Upper lobe of right lung (tissue), 1 donor: ENCODE results near the gene PLAC1. TPM values are rescaled to one million over a fixed set of nuclear protein-coding genes. Genes with fewer than 3 reads are reported as not detected.

Source experiments
- ATAC-seq: fragments of 200-7000 bp; cut with Tn5 transposase; one replicate; pipeline ENCODE4 v1.9.1; 2020; ENCODE audit warnings: mild to moderate bottlenecking, moderate library complexity
- DNase-seq: peaks from one replicate; pipeline ENCODE4 v3.0.0-alpha.2; 2020
- H3K27ac ChIP-seq: fragments of 200-600 bp; one replicate; pipeline ENCODE4 v1.8.0; 2022
- H3K27me3 ChIP-seq: fragments of 200-600 bp; one replicate; pipeline ENCODE4 v1.8.0; 2022; ENCODE audit warnings: mild to moderate bottlenecking
- H3K36me3 ChIP-seq: fragments of 200-600 bp; one replicate; pipeline ENCODE4 v1.8.0; 2022
- H3K4me1 ChIP-seq: fragments of 200-600 bp; one replicate; pipeline ENCODE4 v1.8.0; 2022
- H3K4me3 ChIP-seq: fragments of 200-600 bp; one replicate; pipeline ENCODE4 v1.8.0; 2022; ENCODE audit warnings: mild to moderate bottlenecking
- H3K9me3 ChIP-seq: fragments of 200-600 bp; one replicate; pipeline ENCODE4 v1.8.0; 2022
- intact Hi-C: fragments of 100-400 bp; cut with DNase I; formaldehyde crosslinking; loops from one replicate; pipeline ENCODE4 v1.11.0; 2022
- total RNA-seq: library from RNA; stranded (reverse); fragmentation: NEBNext Ultra II Directional; extraction: Animal tissue kit (Norgen Biotek cat#: 25700); gene quantifications from one replicate; pipeline ENCODE4 v1.2.1, GENCODE V29; 2021
- TF ChIP-seq, protein P1 (sequence below): fragments of 200-600 bp; IDR thresholded peaks from one replicate; pipeline ENCODE4 v1.8.0; 2022; ENCODE audit warnings: antibody characterized with exemption
- donor health status: DM: no; HTN: yes; CAD: no; lungs with severe emphysema.

Gene PLAC1
- total RNA-seq, 1 donor from 2014 or later: not detected

- H3K4me3 ChIP-seq: no peak overlapping the region
- TF ChIP-seq, protein P1, sequence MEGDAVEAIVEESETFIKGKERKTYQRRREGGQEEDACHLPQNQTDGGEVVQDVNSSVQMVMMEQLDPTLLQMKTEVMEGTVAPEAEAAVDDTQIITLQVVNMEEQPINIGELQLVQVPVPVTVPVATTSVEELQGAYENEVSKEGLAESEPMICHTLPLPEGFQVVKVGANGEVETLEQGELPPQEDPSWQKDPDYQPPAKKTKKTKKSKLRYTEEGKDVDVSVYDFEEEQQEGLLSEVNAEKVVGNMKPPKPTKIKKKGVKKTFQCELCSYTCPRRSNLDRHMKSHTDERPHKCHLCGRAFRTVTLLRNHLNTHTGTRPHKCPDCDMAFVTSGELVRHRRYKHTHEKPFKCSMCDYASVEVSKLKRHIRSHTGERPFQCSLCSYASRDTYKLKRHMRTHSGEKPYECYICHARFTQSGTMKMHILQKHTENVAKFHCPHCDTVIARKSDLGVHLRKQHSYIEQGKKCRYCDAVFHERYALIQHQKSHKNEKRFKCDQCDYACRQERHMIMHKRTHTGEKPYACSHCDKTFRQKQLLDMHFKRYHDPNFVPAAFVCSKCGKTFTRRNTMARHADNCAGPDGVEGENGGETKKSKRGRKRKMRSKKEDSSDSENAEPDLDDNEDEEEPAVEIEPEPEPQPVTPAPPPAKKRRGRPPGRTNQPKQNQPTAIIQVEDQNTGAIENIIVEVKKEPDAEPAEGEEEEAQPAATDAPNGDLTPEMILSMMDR: no peak
- H3K4me1 ChIP-seq: no peaks in the 10 kb centered on the region
- no peaks in the 10 kb centered on the region for H3K27me3 ChIP-seq
- ATAC-seq (no peak), DNase-seq (no peak)
- H3K27ac ChIP-seq: no peak overlapping the region
- intact Hi-C loops: no loop called here
- no peaks in the 10 kb centered on the region for H3K36me3 ChIP-seq
- H3K9me3 ChIP-seq: no peaks in the 10 kb centered on the region
These were observed 19.1 kb upstream of the PLAC1 start for GRCh38 chrX:134677332-134677731.

GRCh38 chrX:134676436-134676835 is 18.2 kb upstream of the PLAC1 start:
- no peaks in the 10 kb centered on the region for H3K4me1 ChIP-seq
- intact Hi-C loops: no loop called here
- TF ChIP-seq, protein P1: no peak
- no peaks in the 10 kb centered on the region for H3K27me3 ChIP-seq
- no peak overlapping the region for H3K27ac ChIP-seq
- no peaks in the 10 kb centered on the region for H3K36me3 ChIP-seq
- no peaks in the 10 kb centered on the region for H3K9me3 ChIP-seq
- no peak overlapping the region for H3K4me3 ChIP-seq
- ATAC-seq (no peak), DNase-seq (no peak)

- H3K36me3 ChIP-seq: no peaks in the 10 kb centered on the region
- no peak overlapping the region for H3K4me3 ChIP-seq
- H3K27ac ChIP-seq: no peak overlapping the region
- no peak for DNase-seq
- intact Hi-C loops: no loop called here
- H3K4me1 ChIP-seq: peaks cover 2% of the 10 kb centered on the region
- TF ChIP-seq, protein P1: no peak
- ATAC-seq: no peak
- H3K9me3 ChIP-seq: no peaks in the 10 kb centered on the region
- H3K27me3 ChIP-seq: no peaks in the 10 kb centered on the region
These were observed 14.9 kb upstream of the PLAC1 start for GRCh38 chrX:134673123-134673522.

DNA sequence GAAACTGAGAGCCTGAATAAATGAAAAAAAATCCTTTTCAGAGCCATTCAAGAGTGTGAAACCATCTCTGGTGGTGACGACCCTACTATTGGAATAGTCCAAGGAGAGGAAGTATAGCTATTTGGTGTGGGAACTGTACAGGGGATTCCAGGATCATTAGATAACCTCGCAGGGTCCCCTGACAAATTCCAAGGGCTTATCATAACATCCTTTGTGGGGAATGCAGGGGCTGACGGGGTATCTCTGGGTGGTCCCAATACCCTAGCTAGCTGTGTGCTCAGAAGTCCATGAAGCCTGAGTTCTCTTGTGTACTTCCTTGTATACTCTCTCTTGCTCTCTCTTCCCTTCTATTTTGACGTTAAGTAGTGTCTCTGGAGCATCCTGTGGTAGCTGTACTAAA is 13.8 kb upstream of the PLAC1 start:
- Histone ChIP-seq H3K4me1 (peaks cover 2% of the 10 kb centered on the region), H3K36me3 (no peaks in the 10 kb centered on the region), H3K4me3 (no peak overlapping the region), H3K27ac (no peak overlapping the region), H3K9me3 (no peaks in the 10 kb centered on the region), H3K27me3 (no peaks in the 10 kb centered on the region)
- DNase-seq (no peak), ATAC-seq (no peak)
- TF ChIP-seq, protein P1: no peak
- intact Hi-C loops: no loop called here

GRCh38 chrX:134671294-134671693 is 13.0 kb upstream of the PLAC1 start:
- intact Hi-C loops: no loop called here
- ATAC-seq (no peak), DNase-seq (no peak)
- peaks cover 2% of the 10 kb centered on the region for H3K4me1 ChIP-seq
- H3K4me3 ChIP-seq: no peak overlapping the region
- no peaks in the 10 kb centered on the region for H3K9me3 ChIP-seq
- TF ChIP-seq, protein P1: no peak
- H3K36me3 ChIP-seq: no peaks in the 10 kb centered on the region
- no peak overlapping the region for H3K27ac ChIP-seq
- H3K27me3 ChIP-seq: no peaks in the 10 kb centered on the region
